HG03575 (cell line): ENCODE measurements around the gene MOXD1.

Experiments
- ATAC-seq: cut with Tn5 transposase; IDR thresholded peaks from one replicate; pipeline ENCODE4 v1.9.1; 2021; ENCODE audit not compliant: unreplicated experiment, insufficient number of reproducible peaks, low FRiP score; ENCODE audit errors: extremely low read depth

Gene MOXD1

DNA sequence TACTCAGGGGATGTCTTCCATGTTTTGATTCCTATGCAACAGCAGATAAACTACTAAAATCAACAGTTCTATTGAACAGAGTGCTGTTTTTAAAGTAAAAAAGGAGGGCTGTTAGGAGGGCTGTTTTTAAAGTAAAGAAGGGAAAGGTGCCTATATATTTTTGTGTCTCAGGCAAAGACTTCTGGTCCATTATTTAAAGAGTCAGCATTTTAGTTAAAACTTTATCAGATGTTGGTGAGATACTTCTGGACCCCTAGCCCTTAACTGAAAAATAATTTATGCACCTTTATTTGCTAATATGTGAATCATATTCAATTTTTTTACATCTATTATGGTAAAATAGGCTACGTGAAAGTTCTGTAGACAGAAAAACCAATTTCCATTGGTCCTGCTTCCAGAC lies 144.8 kb downstream of the MOXD1 start:
- ATAC-seq: no peak

DNA sequence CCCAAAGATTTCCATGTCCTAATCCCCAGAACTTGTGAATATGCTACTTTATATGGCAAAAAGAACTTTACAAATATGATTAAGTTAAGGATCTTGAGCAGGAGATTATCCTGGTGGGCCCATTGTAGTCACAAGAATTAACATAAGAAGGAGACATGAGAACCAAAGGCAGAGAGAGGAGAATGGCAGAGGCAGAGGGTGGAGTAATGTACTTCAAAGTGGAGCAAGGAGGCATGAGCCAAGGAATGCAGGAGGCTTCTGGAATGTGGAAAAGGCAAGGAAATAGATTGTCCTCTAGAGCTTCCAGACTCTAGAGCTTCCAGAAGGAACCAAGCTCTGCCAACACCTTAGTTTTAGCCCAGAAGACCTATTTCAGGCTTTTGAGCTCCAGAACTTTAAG lies 147.4 kb downstream of the MOXD1 start:
- ATAC-seq: no peak

DNA sequence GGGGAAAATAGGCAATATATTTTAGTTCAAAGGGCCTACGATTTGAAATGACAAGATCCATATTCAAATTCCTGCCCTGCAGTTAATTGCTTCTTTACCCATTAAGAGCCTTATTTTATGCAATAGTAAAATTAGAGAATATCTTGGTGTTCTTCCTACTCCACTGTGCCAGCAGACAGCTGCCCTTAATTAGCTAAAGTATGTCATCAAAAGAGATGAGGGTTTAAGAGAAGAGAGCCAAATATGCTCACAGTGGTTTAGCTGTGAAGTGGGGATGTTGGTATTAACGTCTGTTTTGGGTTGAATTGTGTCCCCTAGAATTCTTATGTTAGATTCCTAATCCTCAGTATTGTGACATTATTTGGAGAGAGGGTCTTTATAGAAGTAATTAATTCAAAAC lies 148.1 kb downstream of the MOXD1 start:
- no peak for ATAC-seq

GRCh38 chr6:132252113-132252512 lies 149.2 kb downstream of the MOXD1 start:
- ATAC-seq: no peak

- no peak for ATAC-seq
These were observed 149.6 kb downstream of the MOXD1 start for GRCh38 chr6:132251711-132252110.

GRCh38 chr6:132247381-132248159 lies 153.7 kb downstream of the MOXD1 start:
- ATAC-seq: no peak

DNA sequence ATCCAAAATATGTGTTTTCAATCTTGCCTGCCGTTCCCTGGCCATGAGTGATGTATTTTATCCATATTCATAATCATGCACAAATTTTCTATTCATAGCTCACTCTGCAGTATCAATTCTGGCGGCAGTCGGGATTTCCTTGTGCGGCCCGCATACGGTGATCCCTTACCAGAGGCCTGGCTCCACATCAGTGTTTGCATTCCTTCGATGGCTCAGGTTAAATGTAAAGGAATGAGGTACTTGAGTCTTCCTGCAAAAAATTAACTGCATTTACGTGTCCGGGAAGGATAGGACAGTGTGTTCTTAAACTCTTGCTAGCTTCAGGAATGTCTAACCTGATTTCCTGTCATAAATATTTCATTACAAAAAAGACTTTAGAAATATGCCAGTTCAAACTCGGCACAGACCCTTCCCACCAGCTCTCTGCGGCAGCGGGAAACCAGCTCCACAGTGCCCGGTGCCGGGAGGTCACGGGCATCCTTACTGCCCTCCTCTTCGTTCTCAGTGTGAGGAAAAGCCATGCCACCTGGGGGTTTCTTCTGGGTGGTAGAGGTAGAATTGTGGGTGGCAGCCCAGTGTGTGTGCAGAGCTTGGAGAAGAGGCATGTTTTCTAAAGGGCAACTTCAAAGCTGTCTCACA lies 154.5 kb downstream of the MOXD1 start:
- no peak for ATAC-seq

DNA sequence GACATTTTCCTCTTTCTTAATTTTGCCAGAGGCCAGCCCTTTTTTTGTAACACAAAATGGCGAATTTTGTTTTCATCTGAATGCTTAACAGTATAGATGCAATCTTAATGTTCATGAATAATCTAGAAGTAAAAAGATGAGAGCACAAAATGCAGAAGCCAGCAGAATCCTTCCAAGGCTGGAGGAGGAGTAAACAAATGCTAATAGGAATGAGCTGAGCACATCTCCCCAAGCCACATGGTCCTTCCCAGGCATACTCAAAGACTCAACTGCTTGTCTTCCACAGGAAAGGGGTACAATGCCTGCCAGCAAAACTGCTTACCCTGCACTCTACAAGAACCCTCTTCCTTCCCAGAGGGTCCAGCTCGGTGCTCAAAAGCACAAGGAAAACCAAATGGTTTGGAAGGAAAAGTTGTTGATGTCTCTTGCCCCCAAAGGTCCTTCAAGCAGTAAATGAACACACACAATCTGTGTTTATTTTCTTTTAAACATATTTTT lies 155.1 kb downstream of the MOXD1 start:
- no peak for ATAC-seq
